ENCODE results near the gene SIN3A. TPM values are rescaled to one million over a fixed set of nuclear protein-coding genes. Genes with fewer than 3 reads are reported as not detected.

The SIN3A gene
- total and polyA plus RNA-seq, 2 of the 4 experiments (the other 2 are of a cell fraction) = 21.2 to 31.5 TPM

GRCh38 chr15:75357976-75358673 lies 93.4 kb downstream of the SIN3A start:
- Histone ChIP-seq H2AK5ac (ENCODE audit: low read depth, low read length) (no peak overlapping the region), H4K5ac (ENCODE audit: low read depth, low read length) (no peak overlapping the region), H3K18ac (ENCODE audit: low read depth, low read length) (no peak overlapping the region), H2BK15ac (ENCODE audit: low read depth, low read length) (no peak overlapping the region), H2BK5ac (ENCODE audit: low read depth, low read length, poor library complexity, severe bottlenecking) (no peak overlapping the region), H3K27me3 (ENCODE audit: control insufficient read depth, insufficient read depth, low read length) (no peaks in the 10 kb centered on the region), H3K14ac (replicated peaks; ENCODE audit: low read depth, low read length) (no peak overlapping the region), H2BK20ac (ENCODE audit: low read depth, low read length) (no peak overlapping the region), H3K79me1 (ENCODE audit: low read depth in 1 of 2, low read length in 2 of 2) (no peaks in the 10 kb centered on the region; a peak in 1 of 4 replicates), H4K91ac (ENCODE audit: insufficient read depth, low read depth, low read length) (no peak overlapping the region), H2AFZ (replicated peaks; ENCODE audit: low read length, poor library complexity) (no peak overlapping the region), H2AK9ac (replicated peaks; ENCODE audit: low read depth, low read length, poor library complexity) (no peak overlapping the region), H3K4me2 (ENCODE audit: low read depth, low read length) (no peak overlapping the region), H3K4me1 (ENCODE audit: control insufficient read depth, insufficient read depth, low read length) (no peaks in the 10 kb centered on the region), H3K36me3 (ENCODE audit: control insufficient read depth, insufficient read depth, low read length) (peaks cover 61% of the 10 kb centered on the region), H2BK120ac (ENCODE audit: low read depth, low read length) (no peak overlapping the region), H3K9me3 (ENCODE audit: control insufficient read depth, insufficient read depth, low read length) (no peaks in the 10 kb centered on the region), H4K20me1 (ENCODE audit: insufficient read depth, low read length) (no peaks in the 10 kb centered on the region), H3K9ac (ENCODE audit: low read depth, low read length) (no peak overlapping the region), H3K56ac (ENCODE audit: extremely low read depth, insufficient read depth, low read length) (no peak overlapping the region), H3K27ac (ENCODE audit: insufficient read depth, low read length) (no peak overlapping the region), H3K23ac (ENCODE audit: low read depth, low read length) (no peak overlapping the region), H4K8ac (ENCODE audit: low read depth in 2 of 2, low read length in 2 of 2) (no peak overlapping the region), H3K9me1 (ENCODE audit: insufficient read depth, low read length) (peaks cover 7% of the 10 kb centered on the region), H3K4me3 (ENCODE audit: insufficient read depth, low read depth, low read length) (no peak overlapping the region), H3K4ac (ENCODE audit: low read depth, low read length) (no peak overlapping the region)
- ChIA-PET CTCF (no interaction called here), POLR2A (ENCODE audit: unreplicated experiment) (no interaction called here)
- DNase-seq = no peak
- ATAC-seq (ENCODE audit: low read depth) = no peak
- no peak for TF ChIP-seq MXI1 (IDR thresholded peaks at IDR 0.05; ENCODE audit: borderline replicate concordance, low read depth, low read length)
- no peak for TF ChIP-seq CHD1 (IDR thresholded peaks at IDR 0.05; ENCODE audit: low read depth, low read length)
- TF ChIP-seq BHLHE40 (IDR thresholded peaks at IDR 0.05; ENCODE audit: low read depth, low read length) = no peak
- TF ChIP-seq CEBPB (IDR thresholded peaks at IDR 0.05; ENCODE audit: low read depth, low read length) = no peak
- TF ChIP-seq ELK1 (IDR thresholded peaks at IDR 0.05; ENCODE audit: borderline replicate concordance, low read depth, low read length) = no peak
- TF ChIP-seq CTCF (conservative IDR thresholded peaks at IDR 0.05; ENCODE audit: low read depth, low read length) = no peak
- no peak for TF ChIP-seq SMC3 (IDR thresholded peaks at IDR 0.05; ENCODE audit: low read depth, low read length)
- BruUV-seq (replicated peaks) = no TSS peak
- in situ Hi-C loops (cut with MboI; ENCODE audit: low sequenced_read_pairs) (no loop called here), intact Hi-C loops (cut with micrococcal nuclease) (no loop called here), dilution Hi-C loops (cut with HindIII; ENCODE audit: low sequenced_read_pairs, unreplicated experiment) (no loop called here)
- WGBS, 2 experiments (ENCODE audit: extremely low coverage in 2 of 2, insufficient read length in 1 of 2) = 100% methylated on average over 1 of the region's 17 CpGs; no CpG with 5 or more reads in 1 of the 2 experiments

All from IMR-90 (cell line).